Hippocampal formation (tissue), 2 donors: Measurements from ENCODE around the gene AFP.
A peak's percentile ranks its signal among the peaks of the same experiment; 100 is the strongest.

Experiments used
- DNase-seq, 2 donors: peaks; one replicate each; lab custom pipeline; 2025; lab: John Stamatoyannopoulos, UW

The AFP gene

GRCh38 chr4:73438582-73439215 is 2.7 kb downstream of the AFP start:
- no peak for DNase-seq

GRCh38 chr4:73439445-73439844 is 3.4 kb downstream of the AFP start:
- DNase-seq, result no peak

DNA sequence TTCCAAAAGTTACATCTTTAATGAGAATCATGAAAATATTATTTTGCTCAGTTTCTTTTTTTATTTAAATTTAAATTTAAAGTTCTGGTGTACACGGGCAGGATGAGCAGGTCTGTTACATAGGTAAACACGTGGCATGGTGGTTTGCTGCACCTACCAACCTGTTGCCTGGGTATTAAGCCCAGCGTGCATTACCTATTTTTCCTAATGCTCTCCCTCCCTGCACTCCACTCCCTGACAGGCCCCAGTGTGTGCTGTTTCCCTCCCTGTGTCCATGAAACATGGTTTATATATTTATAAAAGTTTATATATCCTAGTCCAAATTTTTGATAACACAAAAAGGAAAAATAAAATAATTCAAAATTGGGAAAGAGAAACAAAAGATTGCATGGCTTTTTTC is 4.0 kb downstream of the AFP start:
- DNase-seq, result no peak

DNA sequence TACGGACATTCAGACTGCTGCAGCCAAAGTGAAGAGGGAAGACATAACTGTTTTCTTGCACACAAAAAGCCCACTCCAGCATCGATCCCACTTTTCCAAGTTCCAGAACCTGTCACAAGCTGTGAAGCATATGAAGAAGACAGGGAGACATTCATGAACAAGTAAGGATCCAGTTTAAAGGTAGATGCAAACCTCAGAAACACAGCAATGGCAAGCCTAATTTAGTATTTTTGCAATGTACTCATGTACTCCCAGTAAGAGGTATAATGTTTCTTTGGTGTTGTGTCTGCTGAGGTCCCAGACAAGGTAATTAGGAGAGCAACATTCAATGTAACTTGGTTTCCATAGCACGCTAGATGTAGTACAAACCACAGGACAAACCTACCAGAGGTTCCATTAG is 4.6 kb downstream of the AFP start:
- no peak for DNase-seq

- DNase-seq, result no peak
These were observed 6.3 kb downstream of the AFP start for GRCh38 chr4:73442275-73442674.

GRCh38 chr4:73443224-73443623 is 7.2 kb downstream of the AFP start:
- no peak for DNase-seq

- no peak for DNase-seq
These were observed 9.6 kb downstream of the AFP start for GRCh38 chr4:73445383-73446335.

DNA sequence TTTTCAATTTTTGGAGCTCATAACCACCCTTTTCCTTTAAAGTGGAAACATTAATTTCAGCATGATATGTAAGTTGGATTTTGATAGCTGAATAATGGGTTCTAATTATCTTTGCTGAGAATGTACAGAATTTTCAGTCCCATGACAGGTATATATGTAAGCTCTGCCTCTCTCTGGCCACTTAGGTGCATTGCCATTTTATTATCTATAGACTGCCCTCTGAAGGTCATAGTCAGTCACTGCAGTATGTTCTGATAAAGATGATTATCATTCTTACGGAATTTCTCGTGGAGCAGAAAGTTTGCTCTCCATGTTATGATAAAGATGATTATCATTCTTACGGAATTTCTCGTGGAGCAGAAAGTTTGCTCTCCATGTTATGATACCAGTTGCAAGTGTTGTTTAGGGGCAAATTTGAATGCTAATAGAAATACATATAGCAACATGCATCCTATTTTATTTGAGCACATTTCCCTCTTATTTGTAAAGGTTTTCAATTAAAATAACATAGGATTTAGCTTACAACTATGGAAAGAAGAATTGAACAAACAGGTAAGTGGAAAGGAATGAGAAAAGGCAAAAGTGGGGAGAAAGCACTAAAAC is 10.4 kb downstream of the AFP start:
- peak in 1 of 2 donors; percentile 54 for DNase-seq

- DNase-seq, result no peak
These were observed 11.7 kb downstream of the AFP start for GRCh38 chr4:73447671-73448070.

DNA sequence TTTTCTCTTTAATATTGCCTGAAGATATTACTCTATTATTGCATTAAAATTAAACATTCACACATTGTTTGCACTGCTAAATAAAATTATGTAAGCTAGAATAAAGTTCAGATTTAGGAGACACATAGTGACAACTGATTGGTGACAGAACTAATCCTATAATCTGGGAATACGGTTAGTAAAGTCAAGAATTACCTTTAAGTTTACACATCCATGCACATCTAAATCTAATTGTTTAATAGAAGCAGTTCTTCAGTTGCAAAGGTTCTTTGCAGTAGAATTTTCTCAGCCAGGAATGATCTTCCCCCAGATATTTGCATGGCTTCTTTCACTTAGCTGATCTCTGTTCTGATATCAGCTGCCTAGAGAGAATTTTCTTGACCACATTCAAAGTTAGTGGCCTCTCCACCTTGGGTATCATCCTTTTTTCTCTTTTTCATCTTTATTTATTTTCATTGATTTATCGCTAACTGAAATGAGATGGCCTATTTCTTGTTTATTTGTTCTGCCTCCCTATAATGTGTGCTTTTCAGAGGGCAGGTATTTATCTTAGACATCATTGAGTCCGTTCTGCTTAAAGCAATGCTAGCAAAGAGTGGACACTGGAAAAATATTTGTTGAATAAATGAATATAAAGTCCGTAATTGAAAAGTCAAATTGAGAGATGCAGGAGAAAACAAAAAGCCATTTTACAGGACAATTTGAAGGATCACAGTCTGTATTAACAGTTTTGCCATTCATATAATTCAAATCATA is 12.6 kb downstream of the AFP start:
- no peak for DNase-seq

GRCh38 chr4:73450398-73451004 is 14.5 kb downstream of the AFP start:
- DNase-seq, result no peak

DNA sequence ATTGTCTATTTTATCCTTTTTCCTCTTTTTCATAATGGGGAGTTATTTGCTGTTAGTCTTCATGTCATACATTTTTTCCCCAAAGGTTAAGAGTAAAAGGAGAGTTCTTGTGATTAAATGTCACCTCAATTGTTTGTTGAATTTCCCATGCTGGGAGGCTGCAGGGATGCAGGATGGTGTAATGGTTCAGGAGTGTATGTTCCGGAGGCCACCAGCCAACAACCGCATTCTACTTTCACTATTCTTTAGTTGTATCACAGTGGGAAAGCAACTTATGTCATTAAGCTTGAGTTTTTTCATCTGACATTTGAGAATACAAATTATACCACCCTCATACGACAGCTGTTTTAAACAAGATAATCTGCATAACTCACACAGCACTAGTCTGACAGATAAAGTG is 15.4 kb downstream of the AFP start:
- no peak for DNase-seq

DNA sequence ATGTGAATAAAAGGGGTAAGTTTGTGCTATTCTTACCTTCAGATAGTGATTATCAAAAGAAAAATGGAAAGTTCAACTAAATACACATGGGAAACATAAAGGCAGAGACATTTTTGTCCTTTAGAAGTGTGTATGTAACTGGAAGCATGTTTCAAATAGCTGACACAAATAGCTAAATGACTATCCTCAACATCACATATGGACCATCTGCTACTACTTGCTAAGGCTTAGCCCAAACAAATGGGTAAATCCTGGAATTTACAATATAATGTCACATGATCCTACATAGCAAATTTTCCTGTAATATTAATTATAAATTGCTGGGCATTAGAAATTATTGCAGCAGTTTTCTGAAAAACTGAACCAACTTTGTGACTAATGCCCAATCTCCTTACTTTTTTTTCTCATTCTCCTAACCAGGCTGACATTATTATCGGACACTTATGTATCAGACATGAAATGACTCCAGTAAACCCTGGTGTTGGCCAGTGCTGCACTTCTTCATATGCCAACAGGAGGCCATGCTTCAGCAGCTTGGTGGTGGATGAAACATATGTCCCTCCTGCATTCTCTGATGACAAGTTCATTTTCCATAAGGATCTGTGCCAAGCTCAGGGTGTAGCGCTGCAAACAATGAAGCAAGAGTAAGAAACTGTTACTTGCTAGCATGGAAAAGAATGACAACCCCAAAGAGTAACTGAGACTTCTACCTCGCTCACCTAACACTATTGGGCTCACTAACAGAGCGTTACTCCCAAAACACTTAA is 16.1 kb downstream of the AFP start:
- no peak for DNase-seq

- no peak for DNase-seq
These were observed 17.1 kb downstream of the AFP start for GRCh38 chr4:73452953-73453700.

DNA sequence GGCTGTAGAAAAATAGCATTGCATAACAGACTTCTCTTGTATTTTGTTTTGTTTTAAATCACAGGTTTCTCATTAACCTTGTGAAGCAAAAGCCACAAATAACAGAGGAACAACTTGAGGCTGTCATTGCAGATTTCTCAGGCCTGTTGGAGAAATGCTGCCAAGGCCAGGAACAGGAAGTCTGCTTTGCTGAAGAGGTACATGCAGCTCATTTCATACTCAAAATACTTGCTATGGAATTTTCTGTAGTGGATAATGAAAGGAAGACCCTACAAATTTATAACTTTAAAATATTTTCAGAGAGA is 17.6 kb downstream of the AFP start:
- no peak for DNase-seq

DNA sequence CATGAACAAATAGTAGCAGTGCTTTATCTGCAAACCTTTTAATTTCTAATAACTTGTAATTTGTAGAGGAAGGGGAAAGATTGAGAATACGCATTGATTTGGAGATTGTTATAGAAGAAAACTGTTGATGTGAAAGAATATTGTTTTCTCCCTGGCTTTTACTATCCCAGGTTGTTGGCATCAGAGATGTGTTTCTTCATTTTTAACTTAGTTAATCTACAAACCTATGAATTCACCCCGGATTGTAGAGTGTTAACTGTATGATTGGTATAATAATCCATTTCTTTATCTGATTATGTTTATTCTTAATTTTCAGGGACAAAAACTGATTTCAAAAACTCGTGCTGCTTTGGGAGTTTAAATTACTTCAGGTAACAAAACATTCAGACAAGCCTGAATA is 18.9 kb downstream of the AFP start:
- no peak for DNase-seq

DNA sequence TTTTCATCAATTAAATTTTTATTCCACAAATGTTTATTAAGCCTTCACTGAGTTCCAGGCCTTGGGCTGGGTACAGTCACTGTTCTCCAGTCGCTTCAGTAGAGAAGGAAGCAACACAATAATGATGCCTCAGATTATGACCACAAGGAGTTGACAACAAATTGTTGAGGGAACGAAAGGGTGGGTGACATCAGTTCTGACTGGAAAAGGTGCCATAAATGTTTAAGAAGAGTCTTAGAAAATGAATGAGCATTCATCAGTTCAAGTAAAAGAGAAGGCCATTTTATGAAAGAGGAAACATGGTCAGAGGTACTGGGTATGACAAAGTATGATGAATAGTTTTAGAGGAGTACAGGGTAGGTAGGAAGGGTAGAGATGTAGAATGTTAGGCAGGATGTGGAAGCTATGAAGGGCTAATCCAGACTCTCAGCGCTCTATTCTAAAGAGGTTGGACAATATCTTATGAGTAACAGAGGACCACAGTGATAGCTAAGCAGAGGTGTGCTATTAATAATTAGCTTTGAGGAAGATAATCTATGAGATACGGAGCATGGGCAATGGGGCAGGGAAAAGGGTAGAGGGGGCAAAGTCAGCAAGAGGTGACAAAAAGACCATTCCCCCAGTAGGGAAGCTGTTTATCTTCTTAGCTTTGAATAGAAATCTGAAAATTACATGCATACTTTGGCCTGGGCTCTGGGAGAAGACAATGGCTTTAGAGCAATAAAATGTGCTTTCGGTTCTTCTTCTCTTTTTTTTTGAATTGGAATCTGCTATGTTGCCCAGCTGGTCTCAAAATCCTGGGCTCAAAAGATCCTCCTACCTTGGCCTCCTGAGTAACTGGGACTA is 20.4 kb downstream of the AFP start:
- no peak for DNase-seq

- DNase-seq, result no peak
These were observed 22.4 kb downstream of the AFP start for GRCh38 chr4:73458184-73459047.

- no peak for DNase-seq
These were observed 23.0 kb downstream of the AFP start for GRCh38 chr4:73459048-73459421.
